SK-N-SH treated with all-trans-retinoic acid at 6 μM for 48 hours (cell line): ENCODE results near the gene VILL.

Source experiments
- BACH2 ChIP-seq: fragments of 250-450 bp; sonication (Bioruptor Pico); IDR thresholded peaks from 2 replicates; pipeline ENCODE4 v1.9.0; 2021; ENCODE audit warnings: mild to moderate bottlenecking, borderline replicate concordance
- CSDC2 ChIP-seq: fragments of 250-450 bp; sonication (Bioruptor Pico); IDR thresholded peaks from 2 replicates; pipeline ENCODE4 v1.5.0; 2020; ENCODE audit warnings: mild to moderate bottlenecking, moderate library complexity
- ISL1 ChIP-seq: fragments of 250-450 bp; sonication (Bioruptor Pico); IDR thresholded peaks from 2 replicates; pipeline ENCODE4 v2.1.2; 2022; ENCODE audit warnings: mild to moderate bottlenecking, moderate library complexity
- OSR1 ChIP-seq: fragments of 250-450 bp; sonication (Bioruptor Pico); IDR thresholded peaks from 2 replicates; pipeline ENCODE4 v1.8.0; 2022; ENCODE audit warnings: moderate library complexity, mild to moderate bottlenecking, inconsistent platforms
- TCF4 ChIP-seq: fragments of 250-450 bp; sonication (Bioruptor Pico); IDR thresholded peaks from 2 replicates; pipeline ENCODE4 v1.8.0; 2021; ENCODE audit warnings: mild to moderate bottlenecking, moderate library complexity, borderline replicate concordance
- ZFP3 ChIP-seq: fragments of 250-450 bp; sonication (Bioruptor Pico); IDR thresholded peaks from 2 replicates; pipeline ENCODE4 v1.5.0; 2020; ENCODE audit warnings: mild to moderate bottlenecking, moderate library complexity
- ZNF565 ChIP-seq: fragments of 450-650 bp; formaldehyde crosslinking; conservative IDR thresholded peaks from 2 replicates; pipeline ENCODE4 v1.5.0; 2020; ENCODE audit warnings: low read depth, mild to moderate bottlenecking, moderate library complexity
- ZNF70 ChIP-seq: fragments of 450-650 bp; formaldehyde crosslinking; IDR thresholded peaks from 2 replicates; pipeline ENCODE4 v1.5.0; 2020; ENCODE audit warnings: mild to moderate bottlenecking, moderate library complexity
- ZNF8 ChIP-seq: fragments of 450-650 bp; formaldehyde crosslinking; IDR thresholded peaks from 2 replicates; pipeline ENCODE4 v1.5.0; 2020; ENCODE audit warnings: mild to moderate bottlenecking, moderate library complexity
- TF ChIP-seq, protein P1 (sequence below): fragments of 250-450 bp; sonication (Bioruptor Pico); IDR thresholded peaks from 2 replicates; pipeline ENCODE4 v1.5.1; 2020; ENCODE audit warnings: low read depth, mild to moderate bottlenecking, moderate library complexity
- TF ChIP-seq, protein P2 (sequence below): fragments of 250-450 bp; sonication (Bioruptor Pico); IDR thresholded peaks from 2 replicates; pipeline ENCODE4 v1.8.0; 2020; ENCODE audit warnings: mild to moderate bottlenecking, moderate library complexity, borderline replicate concordance

DNA sequence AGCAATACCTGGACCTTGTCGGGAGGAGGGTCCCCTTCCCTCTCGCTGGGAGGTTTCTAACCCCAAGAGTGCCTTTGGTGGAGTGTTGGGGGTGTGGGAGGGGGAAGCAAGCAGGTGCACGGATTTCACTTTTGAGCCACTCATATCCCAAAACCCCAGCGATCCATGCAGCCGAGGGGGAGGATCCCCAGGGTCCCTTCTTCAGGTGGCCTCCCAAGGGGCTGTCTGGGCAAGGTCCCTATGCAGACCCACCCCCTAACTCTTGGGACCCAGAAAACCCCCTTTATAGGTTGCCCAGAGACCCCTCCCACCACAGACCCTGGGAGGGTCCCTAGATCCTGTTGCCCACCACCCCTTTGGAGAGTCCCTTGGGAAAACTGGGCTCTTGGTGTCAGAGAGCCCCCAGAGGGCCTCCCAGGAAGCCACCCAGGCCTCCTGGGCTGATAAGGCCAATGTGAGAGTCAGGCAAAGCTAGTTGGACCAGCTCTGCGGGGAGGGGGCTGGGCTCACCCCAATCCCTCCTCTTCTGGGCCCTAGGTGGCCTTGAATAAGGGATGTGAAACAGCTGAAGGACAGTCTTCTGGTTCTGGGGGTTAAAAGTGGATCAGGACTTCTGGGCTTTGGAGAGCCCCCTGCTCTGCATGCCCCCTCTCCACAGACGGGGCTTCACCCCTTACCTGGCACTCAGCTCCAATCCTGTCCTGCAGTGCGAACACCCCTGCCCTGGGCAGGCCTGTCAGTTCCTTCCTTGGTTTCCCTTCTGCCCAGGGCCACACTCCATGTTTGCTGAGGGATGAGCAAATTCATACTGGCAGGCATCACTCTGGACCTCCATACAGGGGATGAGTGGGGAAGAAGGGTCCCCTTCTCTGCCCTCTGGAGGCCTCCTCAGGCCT is 39.8 kb downstream of the VILL start:
- TF ChIP-seq, protein P1, sequence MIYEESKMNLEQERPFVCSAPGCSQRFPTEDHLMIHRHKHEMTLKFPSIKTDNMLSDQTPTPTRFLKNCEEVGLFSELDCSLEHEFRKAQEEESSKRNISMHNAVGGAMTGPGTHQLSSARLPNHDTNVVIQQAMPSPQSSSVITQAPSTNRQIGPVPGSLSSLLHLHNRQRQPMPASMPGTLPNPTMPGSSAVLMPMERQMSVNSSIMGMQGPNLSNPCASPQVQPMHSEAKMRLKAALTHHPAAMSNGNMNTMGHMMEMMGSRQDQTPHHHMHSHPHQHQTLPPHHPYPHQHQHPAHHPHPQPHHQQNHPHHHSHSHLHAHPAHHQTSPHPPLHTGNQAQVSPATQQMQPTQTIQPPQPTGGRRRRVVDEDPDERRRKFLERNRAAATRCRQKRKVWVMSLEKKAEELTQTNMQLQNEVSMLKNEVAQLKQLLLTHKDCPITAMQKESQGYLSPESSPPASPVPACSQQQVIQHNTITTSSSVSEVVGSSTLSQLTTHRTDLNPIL: no peak
- TF ChIP-seq CSDC2 (CRISPR knock-in tag) (no peak), TCF4 (CRISPR knock-in tag) (no peak), BACH2 (CRISPR knock-in tag) (no peak), OSR1 (no peak), ZNF8 (CRISPR knock-in tag) (no peak), ZNF70 (CRISPR knock-in tag) (no peak), ZFP3 (CRISPR knock-in tag) (no peak), ISL1 (no peak), ZNF565 (no peak)
- TF ChIP-seq, protein P2, sequence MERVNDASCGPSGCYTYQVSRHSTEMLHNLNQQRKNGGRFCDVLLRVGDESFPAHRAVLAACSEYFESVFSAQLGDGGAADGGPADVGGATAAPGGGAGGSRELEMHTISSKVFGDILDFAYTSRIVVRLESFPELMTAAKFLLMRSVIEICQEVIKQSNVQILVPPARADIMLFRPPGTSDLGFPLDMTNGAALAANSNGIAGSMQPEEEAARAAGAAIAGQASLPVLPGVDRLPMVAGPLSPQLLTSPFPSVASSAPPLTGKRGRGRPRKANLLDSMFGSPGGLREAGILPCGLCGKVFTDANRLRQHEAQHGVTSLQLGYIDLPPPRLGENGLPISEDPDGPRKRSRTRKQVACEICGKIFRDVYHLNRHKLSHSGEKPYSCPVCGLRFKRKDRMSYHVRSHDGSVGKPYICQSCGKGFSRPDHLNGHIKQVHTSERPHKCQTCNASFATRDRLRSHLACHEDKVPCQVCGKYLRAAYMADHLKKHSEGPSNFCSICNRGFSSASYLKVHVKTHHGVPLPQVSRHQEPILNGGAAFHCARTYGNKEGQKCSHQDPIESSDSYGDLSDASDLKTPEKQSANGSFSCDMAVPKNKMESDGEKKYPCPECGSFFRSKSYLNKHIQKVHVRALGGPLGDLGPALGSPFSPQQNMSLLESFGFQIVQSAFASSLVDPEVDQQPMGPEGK (CRISPR knock-in tag): no peak
